SU-DHL-6 (cell line): ENCODE measurements around the gene PRDM7.
"Not testable (repeated sequence)": the region's sequence is repeated elsewhere in the genome, so short reads cannot be mapped to it uniquely, and the experiment has no call there.

Experiments
- CTCF ChIP-seq: fragments of 200-600 bp; sonication (generic); IDR thresholded peaks from one replicate; pipeline ENCODE4 v1.5.1; 2017; ENCODE audit warnings: antibody characterized with exemption, mild to moderate bottlenecking, low read length, moderate library complexity; ENCODE audit not compliant: insufficient read depth, poor library complexity, severe bottlenecking
- EZH2phosphoT487 ChIP-seq: fragments of 200-600 bp; sonication (generic), shearing (Covaris generic); conservative IDR thresholded peaks from 2 replicates; pipeline ENCODE4 v1.6.1; 2018; ENCODE audit warnings: mild to moderate bottlenecking, antibody characterized with exemption, low read length, moderate library complexity, mixed read lengths

- not testable (repeated sequence) for TF ChIP-seq CTCF, EZH2phosphoT487
Observed at GRCh38 chr16:90097010-90097684, 20.0 kb upstream of the PRDM7 start.
